ENCODE results near the gene MAGI3.

Gene MAGI3

GRCh38 chr1:113390871-113391648, 745 bp downstream of the MAGI3 start (continued):
- no peak for TF ChIP-seq ZBTB17 (tag by site-specific recombination; IDR thresholded peaks at IDR 0.05)
- no peak for TF ChIP-seq ZNF211 (tag by site-specific recombination; IDR thresholded peaks at IDR 0.05; ENCODE audit: low read depth)
- peak; percentile 59; the same call in 1 of the 2 replicates for TF ChIP-seq KLF7 (tag by site-specific recombination; IDR thresholded peaks at IDR 0.05; ENCODE audit: borderline replicate concordance)
- TF ChIP-seq KLF9 (tag by site-specific recombination; IDR thresholded peaks at IDR 0.05; ENCODE audit: low read depth) = 0 out of 2 replicates have a peak, but pooled peaks have one; percentile 57
- peak; percentile 68 for TF ChIP-seq ZNF24 (tag by site-specific recombination; IDR thresholded peaks at IDR 0.05)
- TF ChIP-seq TSHZ1 (tag by site-specific recombination; IDR thresholded peaks at IDR 0.05; ENCODE audit: borderline replicate concordance) = 0 out of 2 replicates have a peak, but pooled peaks have one; percentile 57
- no peak for TF ChIP-seq SCRT1 (tag by site-specific recombination; IDR thresholded peaks at IDR 0.05; ENCODE audit: borderline replicate concordance)
- TF ChIP-seq PRDM10 (tag by site-specific recombination; IDR thresholded peaks at IDR 0.05) = peak; percentile 62
- TF ChIP-seq ZNF561 (tag by site-specific recombination; IDR thresholded peaks at IDR 0.05; ENCODE audit: borderline replicate concordance) = 0 out of 2 replicates have a peak, but pooled peaks have one; percentile 49
- peak; percentile 65 for TF ChIP-seq WT1 (tag by site-specific recombination; IDR thresholded peaks at IDR 0.05)
- TF ChIP-seq ZBTB10 (tag by site-specific recombination; IDR thresholded peaks at IDR 0.05) = peak; percentile 55; the same call in 1 of the 2 replicates
- peak; percentile 47; the same call in 1 of the 2 replicates for TF ChIP-seq ZBTB20 (tag by site-specific recombination; IDR thresholded peaks at IDR 0.05)
- TF ChIP-seq ZNF146 (tag by site-specific recombination; IDR thresholded peaks at IDR 0.05) = peak; percentile 64
- no peak for TF ChIP-seq KLF16 (tag by site-specific recombination; IDR thresholded peaks at IDR 0.05)
- no peak for TF ChIP-seq YY1 (tag by site-specific recombination; IDR thresholded peaks at IDR 0.05)
- no peak; the same call in none of the 2 replicates for TF ChIP-seq ZNF2 (tag by site-specific recombination; IDR thresholded peaks at IDR 0.05)
- peak; percentile 79; the same call in 1 of the 2 replicates for TF ChIP-seq ZNF626 (tag by site-specific recombination; IDR thresholded peaks at IDR 0.05)
- TF ChIP-seq ZNF426 (tag by site-specific recombination; IDR thresholded peaks at IDR 0.05) = no peak
- no peak for TF ChIP-seq ZNF560 (tag by site-specific recombination; IDR thresholded peaks at IDR 0.05; ENCODE audit: borderline replicate concordance)
- TF ChIP-seq ELK4 (IDR thresholded peaks at IDR 0.05; ENCODE audit: borderline replicate concordance, low read depth, low read length) = no peak
- TF ChIP-seq ZNF354C (tag by site-specific recombination; IDR thresholded peaks at IDR 0.05; ENCODE audit: borderline replicate concordance, low read depth) = no peak
- TF ChIP-seq ZNF37A (tag by site-specific recombination; IDR thresholded peaks at IDR 0.05) = no peak
- TF ChIP-seq YY2 (tag by site-specific recombination; IDR thresholded peaks at IDR 0.05) = no peak
- no peak for TF ChIP-seq ZNF266 (tag by site-specific recombination; IDR thresholded peaks at IDR 0.05; ENCODE audit: low read depth)
- TF ChIP-seq ZBTB1 (tag by site-specific recombination; IDR thresholded peaks at IDR 0.05) = no peak
- peak; percentile 90 for TF ChIP-seq SCRT2 (tag by site-specific recombination; IDR thresholded peaks at IDR 0.05)
- TF ChIP-seq ZNF362 (tag by site-specific recombination; IDR thresholded peaks at IDR 0.05) = no peak
- TF ChIP-seq ZNF621 (tag by site-specific recombination; IDR thresholded peaks at IDR 0.05) = no peak
